Stimulated activated effector memory CD8-positive, alpha-beta T cell treated with anti-CD3 and anti-CD28 coated beads, Interleukin-12 subunit alpha, Interleukin-12 subunit beta, amount 100 ng/mL, for 72 hours (primary cell): ENCODE data around the gene AGBL4.

Experiments
- ATAC-seq: fragments of 150-1000 bp; cut with Tn5 transposase; 2 replicates; pipeline ENCODE4 v1.10.0; 2021
- DNase-seq, 2 donors: peaks; one replicate each; pipeline ENCODE4 v3.0.0; 2021 to 2022; ENCODE audit warnings: low spot score in 2 of 2
- H3K27ac Mint-ChIP-seq: one replicate; pipeline ENCODE4 v1.8.0; 2022; ENCODE audit warnings: mild to moderate bottlenecking, mixed read lengths
- H3K36me3 Mint-ChIP-seq: one replicate; pipeline ENCODE4 v1.8.0; 2022; ENCODE audit warnings: mild to moderate bottlenecking, mixed read lengths
- H3K4me1 Mint-ChIP-seq: one replicate; pipeline ENCODE4 v1.8.0; 2022; ENCODE audit warnings: mixed read lengths
- H3K4me3 Mint-ChIP-seq: one replicate; pipeline ENCODE4 v1.8.0; 2022; ENCODE audit warnings: mild to moderate bottlenecking, mixed read lengths
- H3K9me3 Mint-ChIP-seq: one replicate; pipeline ENCODE4 v1.8.0; 2022; ENCODE audit warnings: mixed read lengths

AGBL4 gene

DNA sequence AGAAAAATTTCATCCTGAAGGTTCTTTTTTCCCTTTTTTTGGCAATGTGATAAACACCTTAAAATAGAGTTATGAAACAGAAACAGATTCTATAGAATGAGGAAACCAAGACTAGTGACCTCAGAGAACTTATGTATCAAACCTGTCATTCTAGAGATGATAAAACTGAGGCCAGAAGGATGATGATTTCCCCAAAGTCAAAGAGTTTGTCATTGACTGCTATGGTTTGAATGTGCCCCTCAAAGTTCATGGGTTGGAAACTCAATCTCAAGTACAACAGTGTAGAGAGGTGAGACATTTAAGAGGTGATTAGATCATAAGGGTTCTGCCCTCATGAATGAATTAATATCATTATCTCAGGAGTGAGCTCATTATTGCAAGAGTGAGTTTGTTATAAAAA lies 1233.4 kb downstream of the AGBL4 start:
- DNase-seq: no peak
- no peak overlapping the region for H3K27ac Mint-ChIP-seq
- H3K9me3 Mint-ChIP-seq: peaks cover 9% of the 10 kb centered on the region
- peak; percentile 77 for ATAC-seq
- no peak overlapping the region for H3K4me3 Mint-ChIP-seq
- H3K36me3 Mint-ChIP-seq: no peaks in the 10 kb centered on the region
- H3K4me1 Mint-ChIP-seq: no peaks in the 10 kb centered on the region

DNA sequence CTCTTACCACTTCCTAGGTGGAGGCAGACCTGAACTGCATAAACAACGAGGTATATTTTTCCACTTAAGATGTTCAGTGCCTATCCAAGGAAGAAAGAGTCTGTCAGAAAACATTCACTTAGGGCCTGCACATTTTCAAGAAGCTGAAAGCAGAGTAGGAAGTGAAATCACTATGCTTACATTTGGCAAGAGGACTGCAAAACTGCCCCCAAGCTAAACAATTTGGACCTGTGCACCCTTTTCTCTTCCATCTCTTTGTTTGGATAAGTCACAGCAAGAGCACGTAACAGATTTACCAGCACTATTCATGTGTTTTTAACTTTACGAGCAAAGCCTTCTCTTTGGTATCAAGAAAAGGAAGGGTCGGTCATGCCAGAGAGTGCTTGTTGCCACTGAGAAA lies 1233.9 kb downstream of the AGBL4 start:
- H3K4me1 Mint-ChIP-seq: no peaks in the 10 kb centered on the region

DNA sequence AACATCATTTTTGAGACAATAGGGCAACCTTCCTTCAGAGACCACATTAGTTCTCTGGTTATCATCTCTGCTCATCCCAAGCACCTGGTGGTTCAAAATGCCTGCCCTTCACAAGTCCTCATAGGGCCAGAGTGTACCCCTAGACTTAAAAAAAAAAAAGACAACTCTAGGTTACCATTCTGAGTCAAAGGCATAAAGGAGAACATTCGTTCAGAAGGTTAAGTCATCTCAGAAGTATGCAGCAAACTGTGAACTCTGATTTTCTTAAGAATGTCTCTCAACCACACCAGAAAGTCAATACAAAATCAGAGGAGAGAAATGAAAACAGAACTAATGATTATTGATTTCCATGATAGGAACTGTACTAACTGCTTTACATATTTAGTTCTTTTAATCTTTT lies 1237.9 kb downstream of the AGBL4 start:
- no peaks in the 10 kb centered on the region for H3K4me1 Mint-ChIP-seq
- H3K9me3 Mint-ChIP-seq: peaks cover 2% of the 10 kb centered on the region
- no peak overlapping the region for H3K27ac Mint-ChIP-seq
- H3K36me3 Mint-ChIP-seq: no peaks in the 10 kb centered on the region
- ATAC-seq: peak; percentile 54
- DNase-seq: no peak
- H3K4me3 Mint-ChIP-seq: no peak overlapping the region

More for the DNA sequence above, 1233.9 kb downstream of the AGBL4 start:
- ATAC-seq (no peak), DNase-seq (no peak)
- Mint-ChIP-seq H3K4me3 (no peak overlapping the region), H3K9me3 (peaks cover 7% of the 10 kb centered on the region), H3K36me3 (no peaks in the 10 kb centered on the region), H3K27ac (no peak overlapping the region)

DNA sequence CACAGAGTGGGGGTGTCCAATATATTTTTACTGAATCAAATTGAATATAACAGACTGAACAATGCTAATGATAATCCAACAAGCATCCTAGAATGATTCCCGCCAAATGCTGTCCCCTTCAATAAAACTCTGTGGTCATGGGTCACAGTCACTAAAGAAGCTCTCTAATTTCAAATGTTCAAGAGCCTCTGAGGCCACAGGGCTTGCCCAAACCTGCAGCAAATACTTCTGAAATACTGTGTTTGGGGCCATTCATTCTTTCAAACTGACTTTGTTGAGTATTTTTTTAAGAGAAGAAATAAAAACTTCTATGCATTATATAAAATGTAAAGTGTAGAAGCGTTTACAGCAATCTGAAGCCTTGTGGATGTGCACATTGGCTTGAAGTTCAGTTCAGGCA lies 1239.5 kb downstream of the AGBL4 start:
- ATAC-seq (no peak), DNase-seq (no peak)
- no peaks in the 10 kb centered on the region for H3K4me1 Mint-ChIP-seq
- H3K9me3 Mint-ChIP-seq: peaks cover 2% of the 10 kb centered on the region
- H3K36me3 Mint-ChIP-seq: no peaks in the 10 kb centered on the region
- no peak overlapping the region for H3K27ac Mint-ChIP-seq
- no peak overlapping the region for H3K4me3 Mint-ChIP-seq

DNA sequence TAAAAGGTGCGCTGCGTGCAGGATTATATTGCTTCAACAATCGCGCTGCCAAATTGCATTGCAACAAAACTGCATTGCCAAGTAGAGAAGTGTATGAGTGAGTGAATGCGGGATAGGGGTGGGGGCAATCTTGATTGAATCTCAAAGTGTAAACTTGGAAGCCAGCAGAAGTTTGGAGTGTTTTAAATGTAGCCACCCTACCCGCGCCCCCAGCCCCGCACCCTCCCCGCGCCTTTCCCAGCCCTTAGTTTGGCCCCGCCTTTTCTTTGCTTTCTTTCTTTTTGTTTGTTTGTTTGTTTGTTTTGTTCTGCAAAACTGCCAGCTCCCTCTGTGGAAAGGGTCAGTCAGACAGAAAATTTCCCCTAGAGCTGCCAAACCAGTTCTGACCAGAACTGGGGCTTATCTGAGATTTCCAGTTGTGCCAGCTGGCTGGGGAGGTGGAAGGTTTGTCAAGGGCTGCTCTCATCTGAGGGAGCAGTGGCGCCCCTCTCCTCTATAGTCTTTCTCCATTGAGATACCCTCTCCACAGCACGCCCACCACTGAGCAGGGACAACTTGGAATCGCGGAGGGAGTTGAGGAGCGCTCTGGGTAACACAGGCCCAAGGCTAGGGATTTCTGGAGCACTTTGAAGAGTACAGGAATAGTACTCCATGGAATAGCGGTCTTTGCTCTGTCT lies 1246.4 kb downstream of the AGBL4 start:
- H3K27ac Mint-ChIP-seq: no peak overlapping the region
- no peak for DNase-seq

DNA sequence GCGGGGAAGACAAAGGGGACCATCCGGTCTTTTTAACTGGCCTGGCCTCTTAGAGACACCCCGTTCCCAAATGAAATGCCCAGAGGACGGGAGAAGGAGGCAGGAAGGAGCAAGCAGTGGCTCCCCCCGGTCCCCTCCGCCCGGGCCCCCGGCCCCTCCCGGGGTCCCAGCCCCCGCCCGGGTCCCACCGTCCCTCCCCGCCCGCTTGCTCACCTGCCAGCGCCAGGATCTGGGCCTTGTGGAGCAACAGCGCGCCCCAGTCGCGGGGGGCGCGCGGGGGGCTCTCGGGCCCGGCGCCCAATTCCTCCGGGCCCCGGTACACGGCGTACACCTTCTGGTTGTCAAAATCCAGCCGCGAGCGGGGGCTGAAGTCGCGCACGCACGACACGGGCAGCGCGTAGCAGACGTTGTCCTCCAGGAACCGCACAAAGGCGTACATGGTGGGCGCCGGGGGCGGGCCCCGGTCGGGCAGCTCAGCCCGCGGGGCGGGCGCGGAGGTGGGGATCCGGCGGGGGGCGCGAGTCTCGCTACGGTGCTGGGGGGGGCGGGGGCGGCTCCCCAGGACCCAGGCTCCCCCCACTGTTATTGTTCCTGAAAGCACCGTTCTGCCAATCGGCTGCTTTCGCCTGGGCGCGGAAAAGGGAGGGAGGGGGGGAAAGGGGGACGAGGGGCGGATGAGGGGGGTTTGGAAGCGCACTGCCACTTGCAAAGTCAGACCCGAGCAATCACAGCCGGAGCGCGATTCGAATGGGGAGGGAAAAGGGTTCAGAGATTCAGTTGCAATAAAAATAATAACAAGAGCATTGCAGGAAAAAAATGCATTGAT lies 1247.1 kb downstream of the AGBL4 start, which contains the start of gene BEND5:
Gene BEND5 (minus strand): TSS at position 499 of the 826 bp plus-strand sequence. CDS start 60 bp downstream, at position 439.
- Mint-ChIP-seq H3K4me1 (peaks cover 19% of the 10 kb centered on the region), H3K36me3 (peaks cover 13% of the 10 kb centered on the region), H3K27ac (peak within 1 kb of the TSS; percentile 53), H3K4me3 (peak within 1 kb of the TSS; percentile 73), H3K9me3 (peaks cover 7% of the 10 kb centered on the region)
- ATAC-seq (peak; percentile 65), DNase-seq (no peak)

More for the DNA sequence above, 1246.4 kb downstream of the AGBL4 start:
- peaks cover 6% of the 10 kb centered on the region for H3K36me3 Mint-ChIP-seq
- H3K4me3 Mint-ChIP-seq: peak overlapping the region; percentile 73
- H3K4me1 Mint-ChIP-seq: peaks cover 19% of the 10 kb centered on the region
- peaks cover 7% of the 10 kb centered on the region for H3K9me3 Mint-ChIP-seq
- no peak for ATAC-seq

DNA sequence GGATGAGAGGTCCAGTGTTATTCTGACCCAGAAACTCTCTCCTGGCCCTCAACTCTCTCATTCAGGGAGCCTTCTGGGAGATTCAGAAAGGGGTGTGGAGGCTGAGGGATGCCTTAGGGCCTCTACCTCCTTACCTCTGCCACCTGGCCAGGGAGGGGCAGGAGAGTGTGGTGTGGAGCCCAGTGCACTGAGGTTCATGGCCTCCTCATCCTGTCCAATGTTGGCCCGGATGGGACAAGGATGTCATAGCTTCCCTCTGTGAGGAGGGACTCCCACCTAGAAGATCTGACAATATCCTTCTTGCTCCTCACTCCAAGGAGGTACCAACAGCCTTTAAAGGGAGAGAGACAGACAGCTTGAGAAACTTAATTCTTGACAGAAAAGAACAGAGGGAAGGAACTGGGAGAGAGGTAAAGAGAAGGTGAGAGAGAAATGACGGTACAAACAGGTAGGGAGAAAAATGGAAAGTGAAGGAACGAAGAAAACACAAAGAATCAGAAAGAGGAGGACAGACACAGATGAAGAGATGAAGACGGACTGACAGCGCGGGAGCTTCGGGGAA lies 1247.8 kb downstream of the AGBL4 start:
- peaks cover 19% of the 10 kb centered on the region for H3K4me1 Mint-ChIP-seq
- no peak for ATAC-seq
- H3K27ac Mint-ChIP-seq: peak overlapping the region; percentile 53
- H3K36me3 Mint-ChIP-seq: peaks cover 13% of the 10 kb centered on the region
- peaks cover 7% of the 10 kb centered on the region for H3K9me3 Mint-ChIP-seq
- DNase-seq: no peak
- peak overlapping the region; percentile 73 for H3K4me3 Mint-ChIP-seq

DNA sequence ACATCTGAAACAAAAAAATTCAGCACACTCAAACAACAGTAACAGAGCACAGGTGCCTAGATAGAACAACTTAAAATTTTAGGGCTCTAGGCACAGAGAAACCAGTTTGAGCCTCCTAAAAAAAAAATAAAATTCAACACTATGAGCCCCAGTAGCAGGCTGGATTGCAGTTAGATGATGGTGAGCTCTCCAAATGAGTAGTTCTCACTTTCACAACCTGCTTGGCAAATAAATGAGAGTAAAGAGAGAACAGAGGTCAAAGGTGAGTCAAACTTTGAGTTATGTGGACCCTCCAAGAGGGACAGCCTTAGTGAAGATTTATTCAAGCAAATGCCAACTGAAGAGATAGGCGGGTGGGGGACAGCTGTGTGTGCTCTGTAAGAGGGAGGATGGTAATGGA lies 1250.6 kb downstream of the AGBL4 start:
- peak overlapping the region; percentile 9 for H3K4me3 Mint-ChIP-seq
- peaks cover 19% of the 10 kb centered on the region for H3K4me1 Mint-ChIP-seq
- peaks cover 13% of the 10 kb centered on the region for H3K36me3 Mint-ChIP-seq
- H3K27ac Mint-ChIP-seq: no peak overlapping the region
- ATAC-seq: no peak
- H3K9me3 Mint-ChIP-seq: peaks cover 7% of the 10 kb centered on the region
- DNase-seq: no peak

DNA sequence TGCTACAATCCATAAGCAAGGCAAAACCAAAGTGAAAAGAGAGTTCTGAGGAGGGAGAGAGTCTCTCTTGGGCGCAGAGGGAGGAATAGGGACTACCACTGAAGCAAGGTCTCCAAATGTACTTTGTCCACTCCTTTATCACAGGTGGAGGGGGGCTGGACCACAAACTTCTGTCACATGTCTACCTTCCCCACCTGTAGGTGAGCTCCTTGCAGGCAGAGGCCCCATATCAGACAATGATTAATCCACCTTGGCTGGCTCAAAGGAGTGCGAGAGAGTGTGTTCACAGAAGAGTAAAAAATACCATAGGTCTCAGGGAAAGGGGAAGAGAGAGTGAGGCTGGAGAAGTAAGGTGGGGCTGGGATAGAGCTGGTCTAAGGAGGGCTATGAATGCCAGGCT lies 1251.5 kb downstream of the AGBL4 start:
- H3K36me3 Mint-ChIP-seq: peaks cover 13% of the 10 kb centered on the region
- H3K27ac Mint-ChIP-seq: no peak overlapping the region
- DNase-seq (no peak), ATAC-seq (no peak)
- H3K9me3 Mint-ChIP-seq: peaks cover 7% of the 10 kb centered on the region
- peaks cover 14% of the 10 kb centered on the region for H3K4me1 Mint-ChIP-seq
- no peak overlapping the region for H3K4me3 Mint-ChIP-seq

DNA sequence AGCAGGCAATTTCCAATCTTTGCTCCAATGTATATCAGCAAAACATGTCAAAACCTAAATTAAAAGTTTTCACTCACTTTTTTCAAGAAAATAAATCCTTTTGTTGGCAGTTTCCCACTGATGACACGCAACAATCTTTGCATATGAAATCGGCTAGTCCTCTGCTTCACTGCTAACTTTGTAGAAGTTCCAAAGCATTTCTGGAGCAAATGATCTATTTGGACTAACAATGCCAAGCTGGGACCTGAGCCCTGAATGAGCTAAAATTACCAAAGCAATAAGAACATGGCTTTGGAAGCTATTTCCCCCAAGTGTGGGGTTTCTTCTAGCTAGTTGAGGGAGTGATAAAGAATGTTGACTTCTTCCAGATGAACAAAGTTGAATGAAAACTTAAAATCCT lies 1252.2 kb downstream of the AGBL4 start:
- ATAC-seq: no peak
- Mint-ChIP-seq H3K36me3 (peaks cover 13% of the 10 kb centered on the region), H3K9me3 (peaks cover 7% of the 10 kb centered on the region), H3K27ac (no peak overlapping the region), H3K4me3 (no peak overlapping the region), H3K4me1 (peaks cover 13% of the 10 kb centered on the region)
- no peak for DNase-seq

DNA sequence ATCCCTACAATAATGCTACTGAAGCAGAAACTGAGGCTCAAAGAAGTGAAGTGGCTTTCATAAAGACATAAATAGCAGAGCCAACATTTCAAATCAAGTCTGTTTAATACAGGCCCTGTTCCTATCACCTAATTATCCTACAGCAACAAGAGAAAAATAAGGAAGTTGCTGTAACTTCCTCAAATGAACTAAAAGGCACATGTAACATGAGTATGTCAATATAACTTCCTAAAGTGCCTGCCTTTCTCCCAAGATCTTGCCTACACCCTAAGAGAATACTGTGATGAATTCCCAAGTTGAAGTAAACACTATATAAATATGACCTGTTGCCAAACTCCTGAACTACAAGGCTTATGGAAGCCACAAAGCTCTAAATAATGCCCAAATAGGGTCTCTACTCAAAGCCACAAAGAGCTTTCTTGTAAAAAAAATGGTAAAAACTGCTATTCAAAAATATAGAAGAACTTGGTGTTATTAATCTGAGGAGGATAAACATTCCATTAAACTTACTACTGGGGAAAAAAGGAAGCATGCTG lies 1255.7 kb downstream of the AGBL4 start:
- H3K9me3 Mint-ChIP-seq: peaks cover under 1% of the 10 kb centered on the region
- H3K4me1 Mint-ChIP-seq: peaks cover 1% of the 10 kb centered on the region
- H3K27ac Mint-ChIP-seq: no peak overlapping the region
- ATAC-seq (no peak), DNase-seq (no peak)
- no peak overlapping the region for H3K4me3 Mint-ChIP-seq
- H3K36me3 Mint-ChIP-seq: peaks cover 10% of the 10 kb centered on the region

DNA sequence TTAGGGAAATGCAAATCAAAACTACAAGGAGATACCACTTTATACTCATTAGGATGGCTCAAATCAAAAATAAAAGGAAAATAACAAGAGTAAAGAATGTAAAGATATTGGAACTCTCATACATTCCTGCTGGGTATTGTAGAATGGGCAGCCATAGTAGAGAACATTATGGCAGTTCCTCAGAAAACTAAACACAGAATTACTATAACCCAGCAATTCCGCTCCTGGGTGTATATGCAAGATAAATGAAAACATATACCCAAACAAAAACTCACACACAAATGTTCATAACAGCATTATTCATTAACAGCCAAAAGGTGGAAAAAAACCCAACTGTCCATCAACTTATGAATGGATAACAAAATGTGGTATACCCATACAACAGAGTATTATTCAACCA lies 1258.4 kb downstream of the AGBL4 start:
- H3K27ac Mint-ChIP-seq: no peak overlapping the region
- no peaks in the 10 kb centered on the region for H3K9me3 Mint-ChIP-seq
- DNase-seq (no peak), ATAC-seq (no peak)
- H3K36me3 Mint-ChIP-seq: no peaks in the 10 kb centered on the region
- no peak overlapping the region for H3K4me3 Mint-ChIP-seq
- H3K4me1 Mint-ChIP-seq: no peaks in the 10 kb centered on the region

DNA sequence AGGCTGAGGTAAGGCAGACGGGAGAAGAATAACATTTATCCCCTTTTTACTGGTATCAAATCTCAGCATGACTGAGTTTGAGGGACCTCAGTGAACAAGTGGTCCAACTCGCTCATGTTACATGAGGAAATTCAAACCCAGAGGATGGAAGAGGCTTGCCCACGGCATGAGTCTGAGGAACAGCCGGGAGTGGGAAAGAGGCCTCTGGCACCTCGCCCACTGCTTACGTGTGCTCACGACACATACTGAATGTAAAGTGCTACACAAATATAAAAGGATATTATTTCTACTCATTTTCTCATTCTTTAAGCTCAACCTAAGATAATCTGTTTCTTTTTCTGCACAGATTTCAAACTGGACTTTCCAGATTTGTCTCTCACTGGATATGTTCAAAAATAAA lies 1261.8 kb downstream of the AGBL4 start:
- Mint-ChIP-seq H3K9me3 (no peaks in the 10 kb centered on the region), H3K36me3 (peaks cover 8% of the 10 kb centered on the region), H3K4me3 (no peak overlapping the region), H3K27ac (no peak overlapping the region), H3K4me1 (no peaks in the 10 kb centered on the region)
- no peak for DNase-seq
- no peak for ATAC-seq

DNA sequence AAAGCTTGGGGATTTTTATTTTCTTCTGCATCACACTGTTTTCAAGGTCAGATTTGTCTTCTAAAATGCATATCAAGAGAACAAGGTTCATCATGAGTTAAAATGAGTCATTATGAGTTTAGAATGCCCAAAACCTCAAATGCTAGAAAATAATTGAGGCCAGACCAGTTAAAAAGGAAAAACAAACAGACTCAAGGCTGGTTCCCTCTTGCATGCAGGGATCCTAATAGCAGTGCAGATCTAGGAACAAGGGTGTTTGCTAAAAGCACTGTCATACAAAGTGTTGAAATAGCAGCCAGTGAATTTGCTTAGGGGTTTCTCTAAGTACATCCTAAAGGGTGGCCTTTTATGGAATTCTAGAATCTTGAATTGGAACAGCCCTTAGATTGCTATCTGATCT lies 1262.3 kb downstream of the AGBL4 start:
- peaks cover 12% of the 10 kb centered on the region for H3K36me3 Mint-ChIP-seq
- H3K4me3 Mint-ChIP-seq: no peak overlapping the region
- H3K9me3 Mint-ChIP-seq: no peaks in the 10 kb centered on the region
- no peak overlapping the region for H3K27ac Mint-ChIP-seq
- no peaks in the 10 kb centered on the region for H3K4me1 Mint-ChIP-seq
- no peak for DNase-seq
- no peak for ATAC-seq

DNA sequence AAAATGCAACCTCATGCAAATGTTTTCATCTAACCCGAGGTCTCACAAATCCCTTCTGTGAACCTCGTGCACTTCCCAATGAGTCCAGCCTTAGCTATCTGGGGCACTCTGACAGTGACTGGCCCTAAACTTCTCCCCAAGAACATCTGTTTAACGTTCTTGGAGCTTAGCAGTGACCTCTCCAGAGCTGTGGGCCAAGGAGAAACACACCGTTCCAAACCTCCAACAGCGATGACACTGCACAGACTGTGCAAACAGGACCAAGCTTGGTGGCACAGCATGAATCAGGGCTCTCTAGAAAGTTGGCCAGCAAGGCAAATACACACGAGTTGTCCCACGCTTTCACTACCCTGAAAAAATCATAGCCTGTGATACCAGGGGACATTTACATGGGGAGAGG lies 1262.9 kb downstream of the AGBL4 start:
- H3K36me3 Mint-ChIP-seq: peaks cover 12% of the 10 kb centered on the region
- no peak overlapping the region for H3K4me3 Mint-ChIP-seq
- ATAC-seq (no peak), DNase-seq (no peak)
- no peaks in the 10 kb centered on the region for H3K4me1 Mint-ChIP-seq
- H3K9me3 Mint-ChIP-seq: no peaks in the 10 kb centered on the region
- H3K27ac Mint-ChIP-seq: no peak overlapping the region
